Kidney (tissue), 14 donors: ENCODE data around the gene SPATS2L. TPM values are rescaled to one million over a fixed set of nuclear protein-coding genes. Genes with fewer than 3 reads are reported as not detected.

Source experiments
- DNase-seq, 5 donors: peaks; one replicate each; pipeline ENCODE4 v3.0.0-alpha.2; 2013 to 2020
- FAIRE-seq: peaks from 2 replicates; lab custom pipeline; 2012; peaks lifted over from hg19 to GRCh38; lab: Jason Lieb, UNC
- H3K27ac ChIP-seq, 2 donors: one replicate each; pipeline ENCODE4 v1.7.0; 2013; ENCODE audit warnings: low read depth in 2 of 2, low read length in 2 of 2, inconsistent platforms in 1 of 2
- H3K27me3 ChIP-seq: one replicate; pipeline ENCODE4 v1.7.1; 2013; ENCODE audit warnings: low read length, inconsistent platforms; ENCODE audit not compliant: control insufficient read depth, insufficient read depth
- H3K36me3 ChIP-seq, 3 donors: one replicate each; pipeline versions ENCODE4 v1.7.0 to v1.7.1; 2013; ENCODE audit warnings: low read length in 3 of 3, control low read depth in 1 of 3, inconsistent platforms in 1 of 3; ENCODE audit not compliant: insufficient read depth in 3 of 3, control insufficient read depth in 2 of 3
- H3K4me1 ChIP-seq, 3 donors: one replicate each; pipeline versions ENCODE4 v1.7.0 to v1.7.1; 2013; ENCODE audit warnings: low read length in 3 of 3, inconsistent platforms in 1 of 3, low read depth in 1 of 3; ENCODE audit not compliant: control insufficient read depth in 2 of 3, insufficient read depth in 2 of 3
- H3K4me3 ChIP-seq, 3 donors: one replicate each; pipeline versions ENCODE4 v1.7.0 to v1.8.1; 2013; ENCODE audit warnings: low read length in 3 of 3, control low read depth in 1 of 3, inconsistent platforms in 1 of 3
- H3K9ac ChIP-seq, 3 donors: one replicate each; pipeline versions ENCODE4 v1.7.0 to v1.7.1; 2013; ENCODE audit warnings: low read length in 3 of 3, control low read depth in 1 of 3, inconsistent platforms in 1 of 3
- H3K9me3 ChIP-seq, 3 donors: one replicate each; pipeline versions ENCODE4 v1.7.0 to v1.7.1; 2013; ENCODE audit warnings: low read length in 3 of 3, control low read depth in 1 of 3, inconsistent platforms in 1 of 3; ENCODE audit not compliant: control insufficient read depth in 2 of 3, insufficient read depth in 1 of 3
- intact Hi-C: fragments of 100-400 bp; cut with DNase I; formaldehyde crosslinking; loops from one replicate; pipeline ENCODE4 v1.11.1; 2022
- polyA plus RNA-seq: library from polyadenylated mRNA; stranded (reverse); fragments of 350-450 nt; fragmentation: Illumina TruSeq; extraction: RNeasy Lipid Tissue Mini Kit (QIAGEN cat#74804); gene quantifications from one replicate; pipeline ENCODE4 v1.2.3, GENCODE V29; 2014; ENCODE audit warnings: low read depth, low replicate concordance; ENCODE audit not compliant: insufficient read depth
- total RNA-seq: library from RNA; stranded (reverse); fragmentation: NEBNext Ultra II Directional; extraction: Animal tissue kit (Norgen Biotek cat#: 25700); gene quantifications from one replicate; pipeline ENCODE4 v1.2.1, GENCODE V29; 2021
- TF ChIP-seq, protein P1 (sequence below): IDR thresholded peaks from 3 replicates; pipeline ENCODE4 v1.5.1; 2012; ENCODE audit warnings: mild to moderate bottlenecking, moderate library complexity, borderline replicate concordance; ENCODE audit not compliant: insufficient read depth; ENCODE audit errors: extremely low read depth
- donor health status: control.
- donor health status: control.
- donor health status: control.
- donor health status: control.
- donor health status: control.
- donor health status: DM: yes; HTN: yes; CAD: no.
- donor health status: Normal renal cell carcinoma (clear cell type).

Gene SPATS2L
- total and polyA plus RNA-seq, 2 donors from 2014 or later: 86.1 to 166 TPM

DNA sequence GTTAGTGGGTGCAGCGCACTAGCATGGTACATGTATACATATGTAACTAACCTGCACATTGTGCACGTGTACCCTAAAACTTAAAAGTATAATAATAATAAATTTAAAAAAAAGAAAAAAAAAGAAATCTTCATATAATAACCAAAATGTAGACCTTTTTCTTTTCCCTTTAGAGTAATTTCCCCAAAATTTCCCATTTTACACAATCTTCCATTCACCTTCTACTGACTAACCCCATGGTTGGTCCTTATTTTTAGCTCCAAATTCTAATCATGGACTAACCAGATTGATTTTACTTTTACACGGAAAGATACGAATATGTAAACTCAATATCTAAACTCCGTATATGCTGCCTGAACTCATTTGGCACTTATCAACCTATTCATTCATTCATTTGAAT is 195.7 kb downstream of the SPATS2L start:
- FAIRE-seq: no peak
- intact Hi-C loops: no loop called here

DNA sequence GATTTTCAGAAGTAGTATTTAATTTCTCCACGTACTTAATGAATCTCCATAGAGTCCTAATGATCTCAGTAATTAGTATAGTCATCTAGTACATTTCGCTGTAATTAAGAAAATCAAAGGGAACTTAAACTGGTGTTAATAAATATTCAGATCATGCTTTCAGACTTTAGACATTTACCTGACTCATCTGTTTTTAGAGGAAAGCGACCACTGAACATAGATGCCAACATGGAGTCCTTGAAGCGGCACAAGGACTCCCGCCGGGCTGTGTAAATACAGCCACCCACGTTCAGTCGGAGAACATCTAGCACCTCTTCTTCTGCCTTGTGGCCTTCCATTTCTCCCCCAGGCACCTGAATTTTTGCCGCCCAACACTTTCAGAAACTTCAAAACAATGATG is 200.2 kb downstream of the SPATS2L start:
- TF ChIP-seq, protein P1, sequence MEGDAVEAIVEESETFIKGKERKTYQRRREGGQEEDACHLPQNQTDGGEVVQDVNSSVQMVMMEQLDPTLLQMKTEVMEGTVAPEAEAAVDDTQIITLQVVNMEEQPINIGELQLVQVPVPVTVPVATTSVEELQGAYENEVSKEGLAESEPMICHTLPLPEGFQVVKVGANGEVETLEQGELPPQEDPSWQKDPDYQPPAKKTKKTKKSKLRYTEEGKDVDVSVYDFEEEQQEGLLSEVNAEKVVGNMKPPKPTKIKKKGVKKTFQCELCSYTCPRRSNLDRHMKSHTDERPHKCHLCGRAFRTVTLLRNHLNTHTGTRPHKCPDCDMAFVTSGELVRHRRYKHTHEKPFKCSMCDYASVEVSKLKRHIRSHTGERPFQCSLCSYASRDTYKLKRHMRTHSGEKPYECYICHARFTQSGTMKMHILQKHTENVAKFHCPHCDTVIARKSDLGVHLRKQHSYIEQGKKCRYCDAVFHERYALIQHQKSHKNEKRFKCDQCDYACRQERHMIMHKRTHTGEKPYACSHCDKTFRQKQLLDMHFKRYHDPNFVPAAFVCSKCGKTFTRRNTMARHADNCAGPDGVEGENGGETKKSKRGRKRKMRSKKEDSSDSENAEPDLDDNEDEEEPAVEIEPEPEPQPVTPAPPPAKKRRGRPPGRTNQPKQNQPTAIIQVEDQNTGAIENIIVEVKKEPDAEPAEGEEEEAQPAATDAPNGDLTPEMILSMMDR: no peak
- Histone ChIP-seq H3K36me3 (peaks cover 0 to 14% (median 2%) of the 10 kb centered on the region in 3 donors), H3K9me3 (no peaks in the 10 kb centered on the region), H3K27me3 (no peaks in the 10 kb centered on the region), H3K4me3 (no peak overlapping the region), H3K9ac (no peak overlapping the region), H3K27ac (no peak overlapping the region), H3K4me1 (peaks cover 0 to 8% (median 4%) of the 10 kb centered on the region in 3 donors)
- intact Hi-C loops: no loop called here
- FAIRE-seq: no peak
- DNase-seq: no peak

More for the DNA sequence above, 195.7 kb downstream of the SPATS2L start:
- no peak overlapping the region for H3K9ac ChIP-seq
- no peak overlapping the region for H3K4me3 ChIP-seq
- H3K4me1 ChIP-seq: no peaks in the 10 kb centered on the region
- no peak for DNase-seq
- TF ChIP-seq, protein P1: no peak
- no peak overlapping the region for H3K27ac ChIP-seq
- peaks cover 2 to 14% (median 4%) of the 10 kb centered on the region in 3 donors for H3K36me3 ChIP-seq
- H3K27me3 ChIP-seq: no peaks in the 10 kb centered on the region
- no peaks in the 10 kb centered on the region for H3K9me3 ChIP-seq

DNA sequence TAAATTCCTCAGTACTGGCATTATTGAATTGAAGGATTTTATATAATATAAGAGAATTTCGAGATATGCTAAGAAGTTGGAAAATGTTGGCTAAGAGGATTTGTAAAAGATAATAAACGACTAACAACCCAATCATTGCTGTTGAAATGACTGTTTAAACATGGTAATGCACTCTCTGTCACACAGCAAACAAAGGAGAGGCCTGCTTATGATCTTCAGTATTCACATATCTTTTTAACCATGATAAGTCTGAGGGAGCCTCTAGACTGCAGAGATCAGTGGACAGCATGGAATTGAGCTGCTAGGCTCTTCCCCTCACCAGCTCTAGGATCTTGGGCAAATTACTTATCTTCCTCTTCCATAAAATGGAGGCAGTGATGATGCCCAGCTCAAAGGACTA is 200.7 kb downstream of the SPATS2L start:
- Histone ChIP-seq H3K27ac (no peak overlapping the region), H3K4me1 (peaks cover 0 to 8% (median 4%) of the 10 kb centered on the region in 3 donors), H3K9me3 (no peaks in the 10 kb centered on the region), H3K4me3 (no peak overlapping the region), H3K36me3 (peaks cover 0 to 14% (median 2%) of the 10 kb centered on the region in 3 donors), H3K27me3 (no peaks in the 10 kb centered on the region), H3K9ac (no peak overlapping the region)
- FAIRE-seq (no peak), DNase-seq (no peak)
- intact Hi-C loops: no loop called here
- TF ChIP-seq, protein P1: no peak

DNA sequence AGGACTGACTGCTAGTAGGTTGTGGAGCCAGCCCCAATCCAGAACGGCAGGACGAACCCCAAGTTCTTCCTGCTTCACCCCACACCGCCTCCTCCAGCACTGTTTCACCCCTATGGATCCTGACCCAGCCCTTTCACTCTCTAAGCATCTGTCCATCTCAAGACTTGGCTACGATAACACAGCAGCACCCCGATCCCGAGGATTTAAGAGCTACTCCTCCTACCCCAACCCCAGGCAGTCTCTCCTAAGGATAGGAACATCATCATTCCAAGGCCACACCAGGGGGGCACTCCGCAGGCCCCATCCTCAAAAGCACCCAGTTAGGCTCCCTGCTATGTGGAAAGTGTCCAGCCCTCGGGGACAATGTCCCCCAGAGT is 202.7 kb downstream of the SPATS2L start:
- Histone ChIP-seq H3K4me3 (peak overlapping the region; percentile 44 to 90 (median 76)), H3K36me3 (peaks cover 0 to 6% (median 0%) of the 10 kb centered on the region in 3 donors), H3K27me3 (no peaks in the 10 kb centered on the region), H3K9ac (peak overlapping the region; percentile 61 to 91 (median 87)), H3K4me1 (peaks cover 0 to 8% (median 4%) of the 10 kb centered on the region in 3 donors), H3K9me3 (no peaks in the 10 kb centered on the region), H3K27ac (peak overlapping the region in 1 of 2 donors; percentile 44)
- FAIRE-seq: no peak
- peak in 1 of 5 donors; percentile 25 for DNase-seq
- intact Hi-C loops: no loop called here
- TF ChIP-seq, protein P1: no peak
